MM.1S (cell line): ENCODE data around the gene H1-8.

Experiments
- DNase-seq: peaks from one replicate; pipeline ENCODE4 v3.0.0-alpha.2; 2015
- H2AFZ ChIP-seq: fragments of 300-600 bp; sonication (generic); 2 replicates; pipeline ENCODE4 v1.6.0; 2016; ENCODE audit warnings: antibody characterized with exemption, low read length
- H3F3A ChIP-seq: fragments of 300-600 bp; sonication (generic); 2 replicates; pipeline ENCODE4 v1.6.1; 2016; ENCODE audit warnings: mild to moderate bottlenecking, antibody characterized with exemption, low read length, moderate library complexity, mixed read lengths; ENCODE audit not compliant: insufficient read depth
- H3K27ac ChIP-seq: fragments of 300-600 bp; sonication (generic); 2 replicates; pipeline ENCODE4 v1.5.1; 2016; ENCODE audit warnings: mild to moderate bottlenecking, low read length
- H3K27me3 ChIP-seq: fragments of 300-600 bp; sonication (generic); replicated peaks from 2 replicates; pipeline ENCODE4 v1.6.0; 2016; ENCODE audit warnings: low read length; ENCODE audit not compliant: insufficient read depth
- H3K36me3 ChIP-seq: fragments of 300-600 bp; sonication (generic); replicated peaks from 2 replicates; pipeline ENCODE4 v1.6.1; 2016; ENCODE audit warnings: mild to moderate bottlenecking, low read length, mixed read lengths; ENCODE audit not compliant: insufficient read depth
- H3K4me1 ChIP-seq: fragments of 300-600 bp; sonication (generic); 2 replicates; pipeline ENCODE4 v1.6.1; 2016; ENCODE audit warnings: low read length, mixed read lengths
- H3K4me2 ChIP-seq: fragments of 300-600 bp; sonication (generic); 2 replicates; pipeline ENCODE4 v1.6.0; 2016; ENCODE audit warnings: low read depth, low read length
- H3K4me3 ChIP-seq: fragments of 300-600 bp; sonication (generic); 2 replicates; pipeline ENCODE4 v1.5.1; 2016; ENCODE audit warnings: low read length, mixed read lengths
- H3K79me2 ChIP-seq: fragments of 300-600 bp; sonication (generic); 2 replicates; pipeline ENCODE4 v1.6.1; 2016; ENCODE audit warnings: mixed run types, low read length, mixed read lengths
- H3K9ac ChIP-seq: fragments of 300-600 bp; sonication (generic); 2 replicates; pipeline ENCODE4 v1.6.1; 2016; ENCODE audit warnings: low read length, mixed read lengths
- H3K9me2 ChIP-seq: fragments of 300-600 bp; sonication (generic); replicated peaks from 2 replicates; pipeline ENCODE4 v1.6.1; 2016; ENCODE audit warnings: mild to moderate bottlenecking, low read length, mixed read lengths; ENCODE audit not compliant: insufficient read depth
- H3K9me3 ChIP-seq: fragments of 300-600 bp; sonication (generic); replicated peaks from 2 replicates; pipeline ENCODE4 v1.6.1; 2016; ENCODE audit warnings: mild to moderate bottlenecking, low read length, mixed read lengths; ENCODE audit not compliant: insufficient read depth
- H4K20me1 ChIP-seq: fragments of 300-600 bp; sonication (generic); 2 replicates; pipeline ENCODE4 v1.6.1; 2016; ENCODE audit warnings: mild to moderate bottlenecking, low read length, moderate library complexity, mixed read lengths; ENCODE audit not compliant: insufficient read depth
- CTCF ChIP-seq: fragments of 300-600 bp; sonication (generic); IDR thresholded peaks from 2 replicates; pipeline ENCODE4 v1.5.1; 2016; ENCODE audit warnings: antibody characterized with exemption, low read length, mixed read lengths
- EZH2 ChIP-seq: fragments of 300-600 bp; sonication (generic); optimal IDR thresholded peaks from 2 replicates; pipeline ENCODE3; 2017; ENCODE audit warnings: low read depth, mild to moderate bottlenecking, antibody characterized with exemption, low read length, mixed read lengths
- EZH2phosphoT487 ChIP-seq: fragments of 300-600 bp; sonication (generic); IDR thresholded peaks from 2 replicates; pipeline ENCODE4 v1.6.1; 2018; ENCODE audit warnings: antibody characterized with exemption, low read length

H1-8 gene

GRCh38 chr3:129598000-129598381, 55.0 kb downstream of the H1-8 start:
- no peaks in the 10 kb centered on the region for H3K36me3 ChIP-seq
- H3K27me3 ChIP-seq = no peaks in the 10 kb centered on the region
- no peaks in the 10 kb centered on the region for H3K9me2 ChIP-seq
- no peaks in the 10 kb centered on the region for H3K9me3 ChIP-seq
- DNase-seq = no peak
- H3F3A ChIP-seq = no peaks in the 10 kb centered on the region
- no peak overlapping the region for H3K4me3 ChIP-seq
- H3K79me2 ChIP-seq = no peaks in the 10 kb centered on the region
- no peaks in the 10 kb centered on the region; the same call in 1 of the 2 replicates for H3K4me1 ChIP-seq
- H2AFZ ChIP-seq = no peak overlapping the region
- H3K9ac ChIP-seq = no peak overlapping the region
- no peak overlapping the region for H3K4me2 ChIP-seq
- TF ChIP-seq CTCF = no peak
- TF ChIP-seq EZH2phosphoT487 = no peak
- no peak for TF ChIP-seq EZH2
- H3K27ac ChIP-seq = no peak overlapping the region
- H4K20me1 ChIP-seq = no peaks in the 10 kb centered on the region

GRCh38 chr3:129598484-129598883, 55.5 kb downstream of the H1-8 start:
- H3K9me3 ChIP-seq = no peaks in the 10 kb centered on the region
- H3K4me1 ChIP-seq = no peaks in the 10 kb centered on the region; the same call in 1 of the 2 replicates
- no peak overlapping the region for H3K27ac ChIP-seq
- no peak for DNase-seq
- TF ChIP-seq EZH2 (no peak), EZH2phosphoT487 (no peak), CTCF (no peak)
- no peak overlapping the region for H2AFZ ChIP-seq
- no peaks in the 10 kb centered on the region for H3K27me3 ChIP-seq
- no peaks in the 10 kb centered on the region for H3K79me2 ChIP-seq
- H3K9ac ChIP-seq = no peak overlapping the region
- no peaks in the 10 kb centered on the region for H4K20me1 ChIP-seq
- no peak overlapping the region for H3K4me3 ChIP-seq
- H3F3A ChIP-seq = no peaks in the 10 kb centered on the region
- H3K4me2 ChIP-seq = no peak overlapping the region
- H3K9me2 ChIP-seq = no peaks in the 10 kb centered on the region
- H3K36me3 ChIP-seq = no peaks in the 10 kb centered on the region

GRCh38 chr3:129599073-129599472, 56.1 kb downstream of the H1-8 start:
- Histone ChIP-seq H3K27me3 (no peaks in the 10 kb centered on the region), H2AFZ (no peak overlapping the region), H3K79me2 (no peaks in the 10 kb centered on the region), H3K4me3 (no peak overlapping the region), H4K20me1 (no peaks in the 10 kb centered on the region), H3K36me3 (no peaks in the 10 kb centered on the region), H3K4me1 (no peaks in the 10 kb centered on the region), H3K9me3 (no peaks in the 10 kb centered on the region), H3K27ac (no peak overlapping the region), H3K9ac (no peak overlapping the region), H3F3A (no peaks in the 10 kb centered on the region), H3K9me2 (no peaks in the 10 kb centered on the region), H3K4me2 (no peak overlapping the region)
- DNase-seq = no peak
- no peak for TF ChIP-seq EZH2
- no peak for TF ChIP-seq EZH2phosphoT487
- no peak for TF ChIP-seq CTCF
